H9 (cell line): ENCODE data around the gene HABP4. TPM values are rescaled to one million over a fixed set of nuclear protein-coding genes. Genes with fewer than 3 reads are reported as not detected.

Source experiments
- DNase-seq: peaks from one replicate; pipeline ENCODE4 v3.0.0-alpha.2; 2017
- H2AFZ ChIP-seq: one replicate; pipeline ENCODE4 v1.6.1; 2013; ENCODE audit warnings: mild to moderate bottlenecking, low read length, control low read depth, moderate library complexity
- H2AK5ac ChIP-seq: 2 replicates; pipeline ENCODE4 v1.6.1; 2013; ENCODE audit warnings: low read length, control low read depth, mixed read lengths; ENCODE audit not compliant: insufficient read length
- H2BK120ac ChIP-seq: one replicate; pipeline ENCODE4 v1.6.1; 2013; ENCODE audit warnings: low read depth, mild to moderate bottlenecking, low read length, control low read depth, inconsistent platforms; ENCODE audit not compliant: poor library complexity, severe bottlenecking
- H2BK12ac ChIP-seq: 2 replicates; pipeline ENCODE4 v1.6.1; 2013; ENCODE audit warnings: low read length, control low read depth, mixed read lengths, low read depth; ENCODE audit not compliant: insufficient read length
- H2BK15ac ChIP-seq: 2 replicates; pipeline ENCODE4 v1.6.1; 2013; ENCODE audit warnings: low read depth, low read length, control low read depth
- H2BK20ac ChIP-seq: one replicate; pipeline ENCODE4 v1.6.1; 2013; ENCODE audit warnings: low read depth, mild to moderate bottlenecking, low read length, control low read depth, inconsistent platforms; ENCODE audit not compliant: poor library complexity, severe bottlenecking
- H2BK5ac ChIP-seq: 2 replicates; pipeline ENCODE4 v1.6.1; 2013; ENCODE audit warnings: low read length, control low read depth, mixed read lengths; ENCODE audit not compliant: insufficient read length
- H3K14ac ChIP-seq: 2 replicates; pipeline ENCODE4 v1.6.1; 2013; ENCODE audit warnings: low read length, control low read depth; ENCODE audit not compliant: insufficient read depth
- H3K18ac ChIP-seq: 2 replicates; pipeline ENCODE4 v1.6.1; 2013; ENCODE audit warnings: low read depth, mild to moderate bottlenecking, mixed read lengths, low read length, control low read depth; ENCODE audit not compliant: insufficient read length
- H3K23ac ChIP-seq: 2 replicates; pipeline ENCODE4 v1.6.1; 2013; ENCODE audit warnings: low read length, control low read depth, mixed read lengths, low read depth; ENCODE audit not compliant: insufficient read length
- H3K23me2 ChIP-seq: 2 replicates; pipeline ENCODE4 v1.6.1; 2013; ENCODE audit warnings: low read depth, mild to moderate bottlenecking, mixed read lengths, low read length, control low read depth; ENCODE audit not compliant: insufficient read length, poor library complexity, severe bottlenecking
- H3K27ac ChIP-seq: 2 replicates; pipeline ENCODE4 v1.5.1; 2013; ENCODE audit warnings: low read length, control low read depth, mixed read lengths, low read depth; ENCODE audit not compliant: insufficient read length
- H3K27me3 ChIP-seq: 2 replicates; pipeline ENCODE4 v1.6.1; 2013; ENCODE audit warnings: low read length, control low read depth, inconsistent platforms; ENCODE audit not compliant: insufficient read depth
- H3K4ac ChIP-seq: 2 replicates; pipeline ENCODE4 v1.6.1; 2013; ENCODE audit warnings: low read depth, mild to moderate bottlenecking, control low read depth, inconsistent platforms, low read length, moderate library complexity
- H3K4me1 ChIP-seq: 2 replicates; pipeline ENCODE4 v1.6.1; 2013; ENCODE audit warnings: low read length, control low read depth, inconsistent platforms; ENCODE audit not compliant: insufficient read depth
- H3K4me2 ChIP-seq: 2 replicates; pipeline ENCODE4 v1.6.1; 2013; ENCODE audit warnings: low read length, control low read depth, mixed read lengths; ENCODE audit not compliant: insufficient read length, insufficient read depth
- H3K56ac ChIP-seq: 2 replicates; pipeline ENCODE4 v1.6.1; 2013; ENCODE audit warnings: low read depth, mild to moderate bottlenecking, mixed read lengths, low read length, control low read depth; ENCODE audit not compliant: insufficient read length
- H3K79me1 ChIP-seq: 2 replicates; pipeline ENCODE4 v1.6.1; 2013; ENCODE audit warnings: low read depth, mild to moderate bottlenecking, moderate library complexity, low read length, control low read depth, inconsistent platforms; ENCODE audit not compliant: insufficient read depth, poor library complexity, severe bottlenecking
- H3K79me2 ChIP-seq: 2 replicates; pipeline ENCODE4 v1.6.1; 2013; ENCODE audit warnings: low read length, control low read depth, inconsistent platforms; ENCODE audit not compliant: insufficient read depth
- H3K9ac ChIP-seq: 2 replicates; pipeline ENCODE4 v1.6.1; 2013; ENCODE audit warnings: low read length, control low read depth, mixed read lengths; ENCODE audit not compliant: insufficient read length; ENCODE audit errors: extremely low read depth
- H3K9me3 ChIP-seq: one replicate; pipeline ENCODE4 v1.6.1; 2013; ENCODE audit warnings: low read depth, low read length, inconsistent platforms; ENCODE audit not compliant: control insufficient read depth
- H3T11ph ChIP-seq: one replicate; pipeline ENCODE4 v1.6.1; 2013; ENCODE audit warnings: mild to moderate bottlenecking, low read length, control low read depth, inconsistent platforms
- H4K20me1 ChIP-seq: one replicate; pipeline ENCODE4 v1.6.1; 2013; ENCODE audit not compliant: control insufficient read depth, insufficient read length, insufficient read depth
- H4K5ac ChIP-seq: 2 replicates; pipeline ENCODE4 v1.6.1; 2013; ENCODE audit warnings: low read depth, mild to moderate bottlenecking, mixed read lengths, low read length, control low read depth; ENCODE audit not compliant: insufficient read length
- H4K8ac ChIP-seq: replicated peaks from 2 replicates; pipeline ENCODE4 v1.6.1; 2013; ENCODE audit warnings: low read length, control low read depth, mixed read lengths, low read depth; ENCODE audit not compliant: insufficient read length
- H4K91ac ChIP-seq: 2 replicates; pipeline ENCODE4 v1.6.1; 2013; ENCODE audit warnings: low read depth, mild to moderate bottlenecking, moderate library complexity, mixed read lengths, low read length, control low read depth; ENCODE audit not compliant: insufficient read length
- H3K27ac Mint-ChIP-seq, 3 experiments: 2 replicates in 2 of 3; 3 replicates in 1 of 3; pipeline ENCODE4 v1.8.0; 2020 to 2021; ENCODE audit warnings: mixed read lengths in 3 of 3, mild to moderate bottlenecking in 1 of 3, moderate library complexity in 1 of 3
- H3K27me3 Mint-ChIP-seq: 2 replicates; pipeline ENCODE4 v1.8.0; 2021; ENCODE audit warnings: low read depth, mild to moderate bottlenecking, moderate library complexity, mixed read lengths
- H3K36me3 Mint-ChIP-seq, 3 experiments: 2 replicates in 2 of 3; 3 replicates in 1 of 3; pipeline ENCODE4 v1.8.0; 2020 to 2021; ENCODE audit warnings: low read depth in 3 of 3, mixed read lengths in 3 of 3; ENCODE audit not compliant: insufficient read depth in 1 of 3
- H3K4me1 Mint-ChIP-seq, 2 experiments: 2 replicates each; pipeline ENCODE4 v1.8.0; 2020; ENCODE audit warnings: mixed read lengths in 2 of 2
- H3K4me3 Mint-ChIP-seq, 2 experiments: 2 replicates in 1 of 2; 3 replicates in 1 of 2; pipeline ENCODE4 v1.8.0; 2020 to 2021; ENCODE audit warnings: mild to moderate bottlenecking in 2 of 2, mixed read lengths in 2 of 2, moderate library complexity in 1 of 2
- H3K9me3 Mint-ChIP-seq, 2 experiments: 2 replicates in 1 of 2; 3 replicates in 1 of 2; pipeline ENCODE4 v1.8.0; 2020; ENCODE audit warnings: mild to moderate bottlenecking in 2 of 2, mixed read lengths in 2 of 2, moderate library complexity in 1 of 2
- CTCF ChIP-seq: fragments of 200-600 bp; sonication (generic); conservative IDR thresholded peaks from 3 replicates; pipeline ENCODE4 v1.8.0; 2021; ENCODE audit warnings: antibody characterized with exemption, mild to moderate bottlenecking
- WGBS: extraction: QIAGEN DNeasy Blood & Tissue Kit; methylation state at CpG from one replicate; pipeline ENCODE4 v1.1.7; 2013; ENCODE audit warnings: missing lambda C conversion rate, low lambda C conversion rate, mixed read lengths; ENCODE audit not compliant: insufficient read length; ENCODE audit errors: extremely low coverage; 5-methylcytosine and 5-hydroxymethylcytosine counted together
- total RNA-seq: library from RNA; stranded (reverse); gene quantifications from 2 replicates; pipeline ENCODE4 v1.2.1, GENCODE V29; 2021

The HABP4 gene
- total RNA-seq, 1 experiment from 2014 or later, result 7.5 TPM

GRCh38 chr9:96514108-96514799 lies 64.3 kb downstream of the HABP4 start:
- H2AFZ ChIP-seq, result no peak overlapping the region
- H4K91ac ChIP-seq, result no peak overlapping the region
- H3K4me1 ChIP-seq, result no peaks in the 10 kb centered on the region
- Mint-ChIP-seq H3K36me3 (peaks cover 4 to 27% (median 13%) of the 10 kb centered on the region in 3 experiments; a peak in 6 of 7 replicates), H3K4me1 (peaks cover 9 to 10% of the 10 kb centered on the region in 2 experiments), H3K4me3 (no peak overlapping the region), H3K27me3 (no peaks in the 10 kb centered on the region), H3K9me3 (no peaks in the 10 kb centered on the region), H3K27ac (no peak overlapping the region)
- no peak overlapping the region for H2BK12ac ChIP-seq
- no peaks in the 10 kb centered on the region for H3K27me3 ChIP-seq
- TF ChIP-seq CTCF, result no peak
- no peaks in the 10 kb centered on the region for H3K79me1 ChIP-seq
- no peak overlapping the region for H2BK120ac ChIP-seq
- H3K4ac ChIP-seq, result no peak overlapping the region
- DNase-seq, result no peak
- no peak overlapping the region for H3K4me2 ChIP-seq
- no peak overlapping the region for H3K9ac ChIP-seq
- no peak overlapping the region for H2BK5ac ChIP-seq
- H3K56ac ChIP-seq, result no peak overlapping the region
- H2BK20ac ChIP-seq, result no peak overlapping the region
- no peak overlapping the region for H3K27ac ChIP-seq
- no peak overlapping the region for H2BK15ac ChIP-seq
- no peaks in the 10 kb centered on the region for H4K20me1 ChIP-seq
- no peak overlapping the region for H3K14ac ChIP-seq
- no CpG with 5 or more reads among the region's 9 CpGs for WGBS
- H2AK5ac ChIP-seq, result no peak overlapping the region
- H3K23ac ChIP-seq, result no peak overlapping the region
- H3T11ph ChIP-seq, result no peak overlapping the region
- H4K8ac ChIP-seq, result no peak overlapping the region
- H3K18ac ChIP-seq, result no peak overlapping the region
- H3K79me2 ChIP-seq, result no peaks in the 10 kb centered on the region
- H4K5ac ChIP-seq, result no peak overlapping the region
- no peaks in the 10 kb centered on the region for H3K9me3 ChIP-seq
- H3K23me2 ChIP-seq, result no peaks in the 10 kb centered on the region
